NOMO-1 treated with dmso at 0.1 percent for 144 hours (cell line): ENCODE data around the gene THAP4.

Experiments
- DNase-seq: peaks from one replicate; lab custom pipeline; 2025; ENCODE audit not compliant: unreplicated experiment; lab: John Stamatoyannopoulos, UW

Gene THAP4

DNA sequence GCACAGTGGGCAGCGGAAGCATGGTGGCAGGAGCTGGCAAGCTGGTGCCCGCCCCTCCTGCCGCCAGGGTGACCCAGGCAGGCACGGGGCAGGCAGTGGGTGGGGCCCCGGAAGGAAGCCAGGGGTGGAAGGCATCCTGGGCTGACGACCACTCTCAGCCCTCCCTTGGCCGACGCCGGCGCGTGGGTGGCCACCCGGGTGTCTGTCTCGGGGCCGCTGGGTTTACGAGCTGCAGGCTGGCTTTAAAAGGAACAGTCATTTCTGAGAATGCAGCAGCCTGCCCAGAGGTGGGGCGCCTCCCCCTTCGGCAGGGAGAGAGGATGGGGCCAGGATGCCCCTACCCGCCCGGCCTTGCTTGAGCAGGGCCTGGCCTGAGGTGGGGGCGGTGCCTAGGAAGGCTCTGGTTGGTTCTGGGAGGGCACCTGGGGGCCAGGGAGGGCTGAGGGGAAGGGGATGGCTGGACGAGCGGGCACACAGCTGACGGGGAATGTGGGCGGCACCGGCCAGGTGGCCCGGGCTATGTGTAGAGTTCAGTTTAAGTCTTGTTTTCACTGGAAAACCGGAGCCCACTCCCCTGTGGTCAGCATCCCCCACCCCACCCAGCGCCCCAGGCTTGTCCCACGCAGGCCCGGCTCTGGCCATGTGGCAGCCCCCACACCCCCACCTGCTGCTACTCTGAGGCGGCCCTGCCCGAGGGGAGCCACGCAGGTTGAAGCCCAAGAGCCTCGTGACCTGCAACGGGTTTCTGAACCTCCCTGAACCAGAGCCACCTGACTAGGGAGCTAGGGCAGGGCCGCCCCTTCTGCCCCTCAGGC is 72.2 kb downstream of the THAP4 start:
- no peak for DNase-seq

DNA sequence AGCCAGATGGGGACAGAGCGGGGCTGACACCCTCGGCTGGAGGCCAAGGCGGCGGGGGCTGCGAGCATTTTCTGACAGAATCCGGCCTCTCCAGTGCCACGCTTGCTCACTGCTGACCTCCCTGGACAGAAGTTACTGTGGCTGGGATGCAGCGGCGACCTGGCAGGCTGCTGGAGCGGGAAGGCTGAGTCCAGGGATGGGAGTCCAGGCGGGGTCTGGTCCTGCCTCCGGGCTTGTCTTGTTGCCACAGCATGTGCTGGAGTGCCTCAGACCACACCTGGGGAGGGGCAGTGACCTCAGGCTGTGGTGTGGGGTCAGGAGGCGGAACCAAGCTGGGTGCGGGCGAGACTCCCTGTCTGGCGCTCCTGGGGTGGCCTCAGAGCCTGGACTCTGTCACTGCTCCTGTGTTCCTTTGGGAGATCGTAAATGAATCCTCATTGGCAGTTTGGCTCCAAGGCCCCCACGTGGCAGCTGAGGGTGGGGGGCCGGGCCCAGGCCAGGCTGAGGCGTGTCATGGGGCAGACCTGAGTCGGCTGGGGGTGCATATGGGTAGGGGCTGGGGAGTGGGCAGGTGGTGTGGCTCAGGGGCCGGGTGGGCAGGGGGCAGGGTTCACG is 72.9 kb downstream of the THAP4 start:
- DNase-seq: no peak

DNA sequence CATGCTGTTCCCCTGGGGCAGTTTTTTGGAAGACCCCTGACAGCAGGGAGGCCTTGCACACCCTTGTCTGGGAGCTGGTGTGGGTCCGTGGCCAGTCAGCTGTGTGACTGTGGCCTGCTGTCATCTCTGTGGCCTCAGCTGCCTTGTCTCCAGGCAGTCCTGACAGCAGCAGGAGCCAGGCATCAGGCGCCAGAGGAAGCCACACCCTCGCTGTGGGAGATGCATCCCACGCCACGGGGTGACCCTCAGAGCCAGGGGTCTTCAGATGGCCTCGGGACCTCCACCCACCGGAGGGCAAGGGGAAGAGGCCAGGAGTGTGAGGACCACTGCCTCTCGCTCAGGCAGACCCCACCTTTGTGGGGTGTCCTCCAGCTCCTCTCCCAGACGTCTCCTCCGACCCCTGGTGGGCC is 73.4 kb downstream of the THAP4 start:
- DNase-seq: no peak

DNA sequence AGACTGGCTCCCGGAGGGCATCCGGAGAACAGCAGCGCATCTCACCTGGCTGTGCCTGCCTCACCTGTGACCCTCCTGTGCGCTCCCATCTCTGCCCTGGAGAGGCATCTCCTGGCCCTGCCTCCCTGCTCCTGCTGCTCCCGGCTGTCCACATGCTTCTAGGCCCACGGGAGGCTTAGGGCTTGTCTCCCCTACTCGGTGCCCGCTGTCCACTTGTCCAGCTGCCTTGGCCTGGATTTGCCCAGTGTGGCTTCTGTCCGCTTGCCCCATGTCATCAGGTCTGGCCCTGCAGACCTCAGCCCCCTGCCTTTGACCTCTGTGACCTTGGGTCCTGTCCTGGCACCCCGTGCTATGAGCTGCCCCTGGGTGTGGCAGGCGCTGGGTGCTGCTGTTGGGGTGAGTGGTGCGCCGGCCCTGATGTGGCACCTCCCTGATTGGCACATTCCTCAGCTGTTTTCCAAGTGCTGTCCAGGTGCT is 73.9 kb downstream of the THAP4 start:
- no peak for DNase-seq

DNA sequence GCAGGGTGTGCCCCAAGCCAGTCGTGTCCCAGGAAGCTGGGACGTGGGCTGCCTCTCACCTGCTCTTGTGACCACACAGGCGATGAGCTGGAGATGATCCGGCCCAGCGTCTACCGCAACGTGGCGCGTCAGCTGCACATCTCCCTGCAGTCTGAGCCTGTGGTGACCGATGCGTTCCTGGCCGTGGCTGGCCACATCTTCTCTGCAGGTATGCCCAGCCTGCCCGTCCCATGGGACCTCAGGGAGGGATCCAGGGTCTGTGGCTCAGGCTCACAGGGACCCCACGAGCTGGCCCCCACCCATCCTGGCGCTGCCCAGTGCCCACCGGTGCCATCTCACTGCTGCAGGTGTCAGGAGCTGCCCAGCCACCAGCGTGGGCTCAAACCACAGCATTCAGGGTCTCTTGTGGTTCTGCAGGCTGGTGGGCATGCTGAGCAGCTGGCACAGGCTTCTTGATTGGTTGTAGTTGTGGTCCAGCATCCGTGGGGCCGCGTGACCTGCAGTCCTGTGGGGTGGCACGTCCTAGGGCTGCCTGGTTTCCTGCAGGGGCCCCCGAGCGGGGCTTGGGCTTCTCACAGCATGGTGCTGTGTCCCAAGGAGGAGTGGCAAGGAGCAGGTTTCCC is 74.6 kb downstream of the THAP4 start:
- no peak for DNase-seq

DNA sequence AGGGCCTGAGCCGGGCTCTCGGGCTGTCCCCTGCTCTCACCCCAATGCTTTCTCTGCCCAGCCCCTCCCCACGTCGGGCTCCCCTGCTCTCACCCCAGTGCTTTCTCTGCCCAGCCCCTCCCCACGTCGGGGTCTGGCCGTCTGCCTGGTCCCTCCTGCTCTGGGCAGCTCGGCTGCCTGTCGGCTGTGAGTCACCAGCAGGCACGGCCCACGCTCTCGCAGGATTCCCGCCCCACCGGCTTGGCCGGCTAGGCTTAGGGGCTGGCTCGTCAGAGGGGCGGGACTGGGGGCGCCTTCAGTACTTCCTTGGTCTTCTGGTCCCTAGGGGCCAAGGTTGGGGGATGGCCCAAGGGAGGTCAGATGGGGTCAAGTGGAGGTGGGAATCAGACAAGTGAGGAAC is 75.1 kb downstream of the THAP4 start:
- DNase-seq: no peak

DNA sequence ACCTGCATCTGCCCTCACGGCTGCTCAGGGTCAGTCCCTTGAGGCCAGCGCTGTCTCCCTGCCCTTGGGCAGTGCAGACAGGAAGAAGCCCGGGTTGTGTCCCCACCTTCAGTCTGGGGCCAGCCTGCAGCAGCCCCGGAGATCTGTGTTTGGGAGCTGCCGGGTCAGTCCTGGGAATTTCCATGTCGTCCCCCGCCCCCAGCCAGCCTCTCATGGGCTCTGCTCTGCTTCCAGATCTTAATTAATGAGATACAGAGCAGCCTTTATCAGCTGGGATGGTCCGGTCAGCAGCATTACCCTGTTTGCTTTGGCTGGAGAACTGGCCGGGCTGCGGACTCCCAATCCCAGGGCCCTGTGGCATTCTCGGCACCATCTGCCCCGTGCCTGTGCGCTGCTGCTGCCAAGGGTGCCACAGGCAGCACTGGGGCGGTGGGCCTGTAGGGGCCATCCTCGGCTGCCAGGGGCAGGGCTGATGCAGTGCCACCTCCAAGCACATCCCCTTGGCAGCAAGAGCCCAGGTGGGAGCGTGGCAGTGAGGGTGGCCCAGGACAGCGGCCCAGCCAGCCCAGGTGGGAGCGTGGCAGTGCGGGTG is 76.0 kb downstream of the THAP4 start:
- no peak for DNase-seq

DNA sequence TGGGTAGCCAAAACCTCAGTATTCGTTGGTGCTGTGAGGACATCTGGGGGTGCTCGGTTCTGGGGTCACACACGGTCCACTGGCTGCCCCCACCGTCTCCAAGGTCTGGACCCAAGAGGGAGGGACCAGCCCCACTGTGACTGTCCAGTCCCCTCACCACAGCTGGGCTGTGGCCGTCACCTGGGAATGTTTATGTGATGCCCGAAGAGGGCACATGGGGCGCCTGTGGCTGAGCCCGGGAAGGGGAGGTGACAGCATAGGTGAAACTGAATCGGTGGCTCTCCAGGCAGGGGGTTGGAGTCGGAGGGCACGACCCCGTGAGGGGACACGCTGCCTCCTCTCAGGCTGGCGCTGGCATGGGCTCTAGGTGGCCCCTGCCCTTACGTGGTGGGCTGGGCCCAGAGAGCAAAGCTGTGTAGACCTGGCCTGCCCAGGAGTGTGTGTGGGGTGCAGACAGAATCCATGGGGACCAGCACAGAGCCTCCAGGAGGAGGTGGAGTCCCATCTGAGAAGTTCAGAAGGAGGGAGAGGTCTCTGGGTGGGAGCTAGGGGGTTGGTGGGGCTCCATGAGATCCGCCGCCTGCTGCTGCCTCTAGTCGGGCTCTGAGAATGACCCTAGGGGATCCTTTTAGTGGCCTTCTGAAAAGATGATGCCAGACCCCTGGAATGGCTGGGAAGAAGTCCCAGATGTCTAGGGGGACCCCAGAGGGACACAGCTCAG is 76.6 kb downstream of the THAP4 start:
- no peak for DNase-seq

DNA sequence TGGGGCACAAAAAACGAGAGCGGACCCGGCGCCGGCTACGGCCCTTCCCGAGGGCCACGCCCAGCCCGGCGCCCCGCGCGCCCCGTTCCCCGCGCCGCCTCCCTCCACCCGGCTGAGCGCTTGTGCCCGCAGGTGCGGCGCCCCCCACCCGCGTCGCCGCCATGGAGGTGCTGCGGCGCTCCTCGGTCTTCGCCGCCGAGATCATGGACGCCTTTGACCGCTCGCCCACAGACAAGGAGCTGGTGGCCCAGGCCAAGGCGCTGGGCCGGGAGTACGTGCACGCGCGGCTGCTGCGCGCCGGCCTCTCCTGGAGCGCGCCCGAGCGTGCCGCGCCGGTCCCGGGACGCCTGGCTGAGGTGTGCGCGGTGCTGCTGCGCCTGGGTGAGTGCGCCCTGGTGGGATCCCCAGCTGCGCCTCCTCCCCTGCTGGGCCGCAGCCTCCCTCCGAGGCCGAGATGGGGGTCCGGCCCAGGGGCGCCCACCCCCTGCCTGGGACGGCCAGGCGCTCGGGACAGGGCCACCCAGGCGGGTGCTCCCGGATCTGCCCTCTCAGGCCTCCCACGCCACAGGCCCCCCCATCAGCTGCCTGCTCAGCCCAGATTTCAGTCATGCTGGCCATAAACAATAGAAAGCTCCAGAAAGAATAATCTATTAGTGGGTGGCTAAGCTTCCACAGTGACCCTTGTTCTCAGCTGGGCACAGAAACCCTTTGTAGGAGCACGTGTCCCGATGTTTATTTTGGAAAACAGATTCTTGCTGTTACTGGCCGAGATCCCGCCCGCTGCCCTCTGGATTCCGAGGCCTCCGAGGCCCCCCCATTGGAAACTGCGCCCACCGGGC is 77.4 kb downstream of the THAP4 start:
- DNase-seq: no peak

DNA sequence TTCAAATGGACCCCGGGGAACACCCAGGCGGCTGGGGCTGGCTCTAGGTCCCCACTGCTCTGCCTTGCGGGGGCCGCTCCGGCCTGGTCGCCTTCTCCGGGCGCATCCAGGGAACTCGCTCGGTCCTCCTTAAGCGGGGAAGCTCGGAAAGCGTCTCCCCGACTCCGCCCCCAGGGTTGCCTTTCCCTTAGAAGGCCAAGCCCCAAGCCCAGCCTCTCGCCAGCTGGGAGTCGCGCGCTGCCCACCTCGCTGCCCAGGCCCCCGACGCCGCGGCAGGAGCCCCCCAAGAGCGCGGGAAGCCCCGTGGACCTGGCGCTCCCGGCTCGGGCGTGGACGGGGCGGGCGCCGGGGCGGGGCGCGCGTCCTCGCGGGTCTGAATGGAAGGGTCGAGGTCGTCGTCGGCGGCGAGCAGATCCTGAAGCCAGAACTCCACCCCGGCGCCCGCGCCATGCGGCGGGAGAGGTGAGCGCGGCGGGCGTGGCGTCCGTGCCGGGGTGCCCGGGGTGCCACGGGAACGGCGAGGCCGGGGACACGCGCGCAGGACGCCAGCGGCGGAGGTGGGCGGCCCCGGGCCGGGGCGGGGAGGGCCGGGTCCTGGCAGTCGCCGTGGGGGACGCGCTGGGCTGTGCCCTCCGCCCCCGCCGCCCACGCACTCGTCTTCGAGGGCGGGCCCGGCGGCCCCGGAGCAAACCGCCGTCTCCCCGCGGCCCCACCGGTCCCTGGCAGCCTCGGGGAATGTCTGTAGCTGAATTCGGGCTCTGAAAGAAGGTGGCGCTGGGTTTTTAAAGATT is 78.2 kb downstream of the THAP4 start, which contains the start of gene BOK:
TSS of gene BOK (plus strand) at position 214 of the 791 bp plus-strand sequence. CDS start 739 bp downstream, outside the sequence.
- DNase-seq: no peak

DNA sequence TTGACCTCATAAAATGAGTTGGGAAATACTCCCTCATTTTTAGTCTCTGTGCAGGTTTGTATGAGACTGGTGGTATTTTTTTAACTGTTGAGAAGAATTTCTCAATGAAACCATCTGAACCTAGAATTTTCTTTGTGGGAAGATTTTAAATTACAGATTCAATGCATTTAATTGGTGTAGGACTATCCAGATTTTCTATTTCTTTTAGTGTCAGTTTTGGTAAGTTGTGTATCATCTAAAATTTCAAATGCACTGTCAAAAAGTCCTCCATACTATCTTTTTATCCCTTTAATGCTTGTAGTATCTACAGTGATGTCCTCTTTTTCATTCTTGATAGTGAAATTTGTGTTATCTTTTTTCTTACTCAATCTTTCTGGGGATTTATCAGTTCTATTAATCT is 80.2 kb downstream of the THAP4 start:
- no peak for DNase-seq

DNA sequence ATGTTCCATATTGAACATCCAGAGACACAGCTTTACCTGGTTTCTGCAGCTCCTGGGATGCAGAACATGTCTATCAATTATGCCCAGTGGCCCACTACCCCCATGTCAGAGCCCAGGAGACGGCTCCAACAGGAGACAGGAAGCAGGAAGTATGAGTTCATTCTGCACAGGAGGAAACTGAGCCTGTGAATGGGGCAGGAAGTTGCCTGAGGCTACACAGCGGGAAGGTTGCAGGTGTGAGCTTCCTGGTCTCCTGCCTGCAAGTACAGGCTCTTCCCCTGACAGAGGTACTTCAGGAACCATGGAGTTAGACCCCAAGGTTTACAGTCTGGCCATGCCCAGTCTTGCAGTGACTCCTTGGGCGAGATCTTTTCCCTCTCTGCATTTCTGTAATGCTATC is 81.2 kb downstream of the THAP4 start:
- DNase-seq: no peak

DNA sequence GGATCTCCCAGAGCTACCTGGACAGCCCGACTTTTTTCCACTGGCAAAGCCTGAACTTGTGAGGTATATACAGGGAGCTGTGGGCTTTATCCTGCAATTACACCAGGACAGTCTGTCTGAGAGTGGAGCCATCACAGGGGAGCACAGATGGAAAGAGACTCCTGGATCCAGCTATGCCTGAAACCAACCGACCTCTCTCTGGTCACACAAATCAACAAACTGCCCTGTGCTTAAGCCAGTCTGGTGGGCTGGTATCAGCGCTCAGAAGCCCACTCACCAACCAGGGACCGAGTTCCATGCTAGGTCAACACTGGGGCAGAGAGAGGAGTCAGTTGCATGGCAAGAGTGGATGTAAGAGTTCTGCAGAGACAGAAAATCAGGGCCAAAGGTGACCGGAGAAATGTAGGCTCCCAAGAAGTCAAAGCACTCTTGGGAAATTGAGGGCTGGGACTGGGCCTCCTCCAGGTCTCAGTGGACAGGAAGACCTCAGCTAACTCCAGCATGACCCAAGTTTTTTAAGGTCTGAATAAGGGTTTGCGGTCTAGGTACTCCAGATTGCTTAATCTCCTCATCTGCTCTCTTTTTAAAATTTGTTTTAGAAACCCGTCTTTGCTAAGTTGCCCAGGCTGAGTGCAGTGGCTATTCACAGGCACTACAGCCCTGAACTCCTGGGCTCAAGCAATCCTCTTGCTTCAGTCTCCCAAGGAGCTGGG is 82.2 kb downstream of the THAP4 start:
- no peak for DNase-seq

DNA sequence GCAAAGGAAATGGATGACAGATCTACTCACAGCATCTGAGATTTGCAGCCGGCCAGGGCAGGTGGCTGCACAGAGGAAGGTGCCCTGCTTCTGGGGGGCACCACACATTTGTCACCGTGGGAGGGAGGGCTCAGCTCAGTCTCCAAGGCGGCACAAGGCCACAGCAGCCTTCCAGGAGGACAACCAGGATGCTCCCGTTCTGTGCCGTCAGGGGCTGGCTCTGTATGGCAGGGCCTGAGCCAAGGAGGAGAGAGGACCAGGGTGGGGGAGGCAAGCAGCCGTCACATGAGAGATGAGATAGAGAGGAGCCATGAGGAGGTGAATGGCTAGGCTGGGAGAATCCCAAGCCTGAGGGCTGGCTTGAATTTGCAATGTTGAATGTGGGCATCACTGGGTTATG is 83.0 kb downstream of the THAP4 start:
- DNase-seq: no peak

DNA sequence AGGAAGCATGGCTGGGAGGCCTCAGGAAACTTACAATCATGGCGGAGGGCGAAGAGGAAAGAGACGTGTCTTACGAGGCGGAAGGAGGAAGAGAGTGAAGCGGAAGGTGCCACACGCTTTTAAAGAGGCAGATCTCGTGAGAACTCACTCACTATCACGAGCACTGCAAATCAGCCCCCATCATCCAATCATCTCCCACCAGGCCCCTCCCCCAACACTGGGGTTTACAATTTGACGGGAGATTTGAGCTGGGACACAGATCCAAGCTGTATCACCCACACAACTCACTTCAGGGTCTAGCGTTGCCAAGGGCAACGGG is 83.5 kb downstream of the THAP4 start:
- no peak for DNase-seq

DNA sequence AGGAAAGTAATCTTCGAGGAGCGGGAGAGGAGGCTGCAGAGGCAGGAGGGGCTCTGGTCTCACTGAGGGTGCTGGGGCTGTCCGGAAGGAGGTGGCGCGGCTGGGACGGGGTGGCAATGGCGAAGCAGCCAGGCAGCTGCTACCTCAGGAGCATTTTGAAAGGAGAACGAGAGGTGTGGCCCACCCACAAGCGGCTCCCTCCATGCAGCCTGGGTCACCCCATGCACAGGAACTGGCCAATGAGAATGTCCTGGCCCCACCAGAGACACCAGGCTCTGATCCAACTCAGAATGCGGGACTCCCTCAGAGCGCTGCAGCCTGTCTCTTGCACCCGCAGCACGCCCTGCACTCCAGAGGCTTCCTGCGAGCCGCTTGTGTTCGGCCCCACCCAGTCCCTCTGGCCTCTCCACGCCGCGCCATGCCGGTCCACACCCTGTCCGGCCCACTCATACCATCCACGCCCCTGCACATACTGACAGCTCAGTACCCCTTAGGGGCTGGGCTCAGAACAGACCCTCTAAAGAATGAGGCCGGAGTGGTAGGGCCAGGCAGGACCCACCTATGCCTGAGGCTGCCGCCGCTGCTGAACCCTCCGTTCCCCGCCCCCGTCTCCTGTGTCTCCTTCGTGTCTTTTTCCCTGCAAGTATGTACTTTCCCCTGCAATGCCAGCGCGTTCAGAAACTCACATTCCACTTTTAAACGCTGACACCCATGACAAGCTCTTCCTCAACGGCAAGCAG is 84.8 kb downstream of the THAP4 start:
- no peak for DNase-seq

DNA sequence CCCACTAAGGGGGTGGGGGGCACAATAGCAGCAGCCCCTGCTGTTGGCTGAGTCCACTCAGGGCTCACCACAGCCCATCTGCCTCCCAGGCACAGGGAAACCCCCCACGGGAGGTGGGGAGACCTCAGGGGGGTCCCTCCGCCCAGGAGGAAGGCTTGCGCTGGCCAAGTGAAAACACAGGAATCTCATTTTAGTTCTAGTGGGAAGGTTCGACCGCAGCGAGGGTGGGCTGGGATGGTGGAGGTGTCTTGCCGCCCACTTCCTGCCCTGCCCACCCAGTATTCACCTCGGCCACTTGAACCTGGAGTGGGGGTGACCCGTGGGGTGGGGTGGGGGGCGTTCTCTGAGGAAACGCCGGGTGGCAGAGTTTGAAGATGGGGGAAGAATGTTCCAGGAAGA is 85.4 kb downstream of the THAP4 start:
- DNase-seq: no peak
